ENCODE results near the gene FZD7. TPM values are rescaled to one million over a fixed set of nuclear protein-coding genes. Genes with fewer than 3 reads are reported as not detected.

The FZD7 gene
- total RNA-seq, 1 donor from 2014 or later: 25.3 TPM

DNA sequence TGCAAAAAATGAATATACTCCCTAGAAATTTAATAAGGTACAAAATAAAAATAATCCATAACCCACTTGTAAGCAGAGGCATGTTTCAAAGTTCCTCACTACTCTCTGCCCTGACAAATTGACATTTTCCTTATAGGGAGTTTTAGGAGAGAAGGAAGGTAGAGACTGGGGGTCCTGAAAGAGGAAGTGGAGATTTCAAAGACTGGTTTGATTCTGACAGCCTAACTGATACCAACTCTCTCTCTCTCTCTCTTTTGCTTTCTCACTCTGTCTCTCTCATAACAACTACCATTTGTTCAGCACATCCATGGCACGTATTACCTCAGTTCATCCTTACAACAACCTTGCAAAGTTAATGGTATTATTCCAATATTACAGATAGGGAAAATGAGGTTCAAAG lies 18.6 kb downstream of the FZD7 start:
- ATAC-seq (ENCODE audit: poor library complexity) (no peak), DNase-seq (no peak)
- intact Hi-C loops (cut with DNase I): loop anchor here (10.0 kb wide), 1 partner anchor 257 kb away; no protein-coding TSS in a partner anchor

DNA sequence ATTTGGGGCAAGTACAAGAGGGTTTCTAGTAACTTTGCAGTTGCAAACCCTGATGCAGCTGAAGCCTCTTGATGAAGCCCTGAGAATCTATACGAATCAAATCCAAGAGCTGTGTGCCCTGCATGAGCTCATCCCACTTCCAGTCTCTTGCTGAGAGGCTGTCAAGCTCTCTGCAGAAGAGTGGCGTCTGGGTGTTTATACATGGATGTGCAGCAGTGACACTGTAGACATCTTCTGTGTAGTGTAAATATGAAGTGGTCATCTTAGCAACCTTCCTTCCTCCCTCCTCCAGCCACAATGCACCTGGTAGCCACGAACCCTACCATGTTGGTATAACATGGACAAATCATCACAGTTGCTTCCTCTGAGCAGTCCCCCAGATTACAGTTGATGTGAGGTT lies 21.0 kb downstream of the FZD7 start:
- intact Hi-C loops (cut with DNase I): loop anchor here (10.0 kb wide), 1 partner anchor 260 kb away; no protein-coding TSS in a partner anchor

DNA sequence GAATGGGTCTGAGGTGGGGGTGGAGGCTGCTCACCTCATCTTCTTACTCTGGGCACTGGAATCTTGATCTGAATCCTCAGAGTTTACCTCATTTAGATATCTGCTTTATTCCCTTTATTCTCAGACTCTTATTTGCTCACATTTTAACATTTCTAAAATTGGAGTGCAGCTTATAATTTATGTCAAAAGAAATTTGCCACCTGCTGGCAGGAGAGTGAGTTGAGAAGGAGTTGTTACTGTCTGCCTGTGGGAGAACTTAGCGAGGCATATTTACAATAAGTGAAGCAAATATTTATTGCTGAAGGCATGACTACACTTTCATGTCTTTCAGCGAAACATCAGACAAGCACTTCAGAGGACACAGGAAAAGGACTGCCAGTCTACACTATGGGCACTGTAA lies 23.0 kb downstream of the FZD7 start:
- ATAC-seq (ENCODE audit: poor library complexity) (no peak), DNase-seq (no peak)
- intact Hi-C loops (cut with DNase I): loop anchor here (10.0 kb wide), 1 partner anchor 262 kb away; no protein-coding TSS in a partner anchor

More for the DNA sequence above, 21.0 kb downstream of the FZD7 start:
- DNase-seq (no peak), ATAC-seq (ENCODE audit: poor library complexity) (no peak)

DNA sequence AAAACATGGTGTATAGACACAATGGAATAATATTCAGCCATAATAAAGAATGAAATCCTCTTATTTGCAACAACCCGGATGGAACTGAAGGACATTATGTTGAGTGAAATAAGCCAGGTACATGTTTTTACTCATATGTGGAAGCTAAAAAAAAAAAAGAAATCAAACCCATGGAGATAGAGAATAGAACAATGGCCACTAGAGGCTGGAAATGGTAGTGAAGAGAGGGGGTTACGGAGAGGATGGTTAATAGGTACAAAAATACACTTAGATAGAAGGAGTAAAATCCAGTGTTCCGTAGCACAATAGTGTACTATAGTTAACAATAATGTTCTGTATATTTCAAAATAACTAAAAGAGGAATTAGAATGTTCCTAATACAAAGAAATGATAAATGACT lies 26.6 kb downstream of the FZD7 start:
- no peak for ATAC-seq (ENCODE audit: poor library complexity)
- intact Hi-C loops (cut with DNase I): no loop called here
- no peak for DNase-seq

DNA sequence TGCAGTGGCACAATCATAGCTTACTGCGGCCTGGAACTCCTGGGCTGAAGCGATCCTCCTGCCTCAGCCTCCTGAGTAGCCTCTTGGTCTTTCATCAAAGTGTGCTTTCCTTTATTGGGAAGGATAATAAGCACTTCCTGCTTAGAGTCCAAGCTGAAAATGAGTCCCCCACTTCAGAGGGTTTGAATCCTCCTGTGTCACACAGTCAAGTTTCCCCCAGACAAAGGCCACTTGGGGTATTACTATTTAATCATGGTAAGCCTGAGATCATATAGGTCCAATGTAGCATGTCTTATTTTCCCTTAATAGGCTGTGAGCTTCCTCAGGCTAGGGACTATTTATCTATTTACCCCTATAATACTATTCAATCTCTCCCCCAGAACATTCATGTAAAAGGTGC lies 28.0 kb downstream of the FZD7 start:
- intact Hi-C loops (cut with DNase I): no loop called here
- ATAC-seq (ENCODE audit: poor library complexity): no peak
- DNase-seq: no peak

DNA sequence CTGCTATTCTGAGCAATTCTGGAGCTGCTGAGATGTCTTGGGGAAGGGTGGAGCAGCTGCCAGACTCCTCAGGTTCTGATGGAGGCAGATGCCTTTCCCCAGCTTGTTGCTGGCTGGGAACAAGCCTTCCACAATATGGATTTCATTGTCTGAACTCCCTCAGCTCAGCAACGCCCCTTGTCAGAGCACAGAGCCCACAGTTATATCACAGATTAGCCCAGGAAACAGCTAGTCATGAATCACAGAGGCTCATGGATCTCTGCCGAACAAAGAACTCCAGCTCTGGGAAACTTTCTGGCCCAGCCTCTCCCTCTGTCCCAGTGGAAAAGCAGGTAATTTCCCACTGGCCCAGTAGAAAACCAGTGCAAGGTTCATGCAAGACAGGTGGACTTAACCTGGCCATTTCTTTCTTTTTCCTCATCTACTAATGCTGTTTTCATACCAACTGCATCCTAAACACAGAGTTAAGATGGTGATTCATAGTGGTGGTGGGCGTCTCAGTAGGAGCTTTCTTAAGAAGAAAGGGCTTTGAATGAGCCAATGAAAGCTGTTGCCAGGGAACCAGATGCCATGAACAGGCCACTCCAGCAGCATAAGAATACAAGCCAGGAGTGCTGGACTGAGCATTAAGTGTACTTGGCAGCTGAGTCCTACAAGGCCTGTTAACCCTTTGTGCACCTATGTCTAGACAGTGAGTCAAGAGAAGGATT lies 30.7 kb downstream of the FZD7 start:
- ATAC-seq (ENCODE audit: poor library complexity) (peak; percentile 88), DNase-seq (no peak)
- intact Hi-C loops (cut with DNase I): no loop called here

DNA sequence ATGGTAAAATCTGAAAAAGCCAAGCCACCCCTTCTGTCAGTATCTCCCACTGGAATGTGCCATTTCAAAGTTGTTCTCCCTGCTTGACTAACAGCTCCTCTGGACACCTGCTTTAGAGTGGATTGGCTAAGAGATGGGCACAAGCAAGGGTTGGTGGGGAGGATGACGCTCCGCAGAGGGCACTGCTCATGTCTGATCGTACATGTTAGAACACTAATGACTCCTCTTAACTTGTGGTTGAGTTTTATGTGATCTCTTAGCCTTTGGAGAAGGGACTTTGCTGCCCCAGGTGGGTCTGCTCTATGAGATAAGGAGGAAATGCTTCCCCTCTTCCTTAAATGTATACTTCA lies 31.2 kb downstream of the FZD7 start:
- intact Hi-C loops (cut with DNase I): no loop called here
- ATAC-seq (ENCODE audit: poor library complexity): peak; percentile 9
- DNase-seq: no peak

DNA sequence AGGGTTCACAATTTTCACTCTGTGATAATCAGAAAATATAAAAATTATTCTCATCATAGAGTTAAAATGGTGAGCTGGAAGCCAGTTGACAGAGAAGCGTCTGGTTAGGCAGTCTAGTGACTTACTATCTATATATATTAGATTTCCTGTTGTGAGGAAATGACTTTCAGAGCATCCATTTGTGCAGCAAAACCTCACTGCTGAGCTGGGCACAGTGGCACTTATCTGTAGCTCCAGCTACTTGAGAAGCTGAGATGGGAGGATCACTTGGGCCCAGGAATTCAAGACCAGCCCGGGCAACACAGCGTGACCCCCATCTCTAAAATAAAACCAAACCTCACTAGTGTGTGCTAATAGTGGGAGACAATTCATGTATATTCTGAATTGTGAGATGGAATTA lies 32.2 kb downstream of the FZD7 start:
- ATAC-seq (ENCODE audit: poor library complexity): no peak
- no peak for DNase-seq
- intact Hi-C loops (cut with DNase I): no loop called here

DNA sequence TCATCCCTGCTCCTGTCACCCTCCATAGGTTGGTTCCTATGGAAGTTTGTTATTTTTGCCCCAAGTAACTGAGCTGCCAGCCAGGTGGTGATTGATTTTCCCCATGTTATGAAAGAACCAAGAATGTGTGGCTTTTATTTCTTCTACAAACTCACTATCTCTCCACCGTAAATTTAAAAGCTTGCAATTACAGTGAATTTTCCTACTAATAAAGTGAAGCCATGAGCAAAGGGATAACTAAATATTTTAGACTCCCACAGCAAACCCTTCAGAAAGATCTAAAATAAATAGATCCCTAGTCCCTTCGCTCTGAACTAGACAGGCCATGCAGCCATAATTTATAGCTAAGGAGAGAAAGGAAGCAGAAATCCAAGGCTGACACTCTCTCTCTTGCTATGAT lies 33.2 kb downstream of the FZD7 start:
- intact Hi-C loops (cut with DNase I): no loop called here

DNA sequence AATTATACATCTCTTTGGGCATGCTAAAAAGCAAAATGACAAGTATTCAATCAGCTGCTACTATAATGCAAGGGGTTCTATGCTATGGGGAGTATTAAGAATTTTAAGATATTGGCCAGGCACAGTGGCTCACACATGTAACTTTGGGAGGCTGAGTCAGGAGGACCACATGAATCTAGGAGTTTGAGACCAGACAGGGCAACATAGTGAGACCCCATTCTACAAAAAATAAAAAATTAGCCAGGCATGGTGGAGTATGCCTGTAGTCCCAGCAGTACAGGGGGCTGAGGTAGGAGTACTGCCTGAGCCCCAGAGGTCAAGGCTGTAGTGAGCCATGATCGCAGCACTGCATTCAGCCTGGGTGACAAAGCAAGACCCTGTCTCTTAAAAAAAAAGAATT lies 33.9 kb downstream of the FZD7 start:
- intact Hi-C loops (cut with DNase I): no loop called here
- ATAC-seq (ENCODE audit: poor library complexity) (no peak), DNase-seq (no peak)

More for the DNA sequence above, 33.2 kb downstream of the FZD7 start:
- ATAC-seq (ENCODE audit: poor library complexity): no peak
- no peak for DNase-seq

DNA sequence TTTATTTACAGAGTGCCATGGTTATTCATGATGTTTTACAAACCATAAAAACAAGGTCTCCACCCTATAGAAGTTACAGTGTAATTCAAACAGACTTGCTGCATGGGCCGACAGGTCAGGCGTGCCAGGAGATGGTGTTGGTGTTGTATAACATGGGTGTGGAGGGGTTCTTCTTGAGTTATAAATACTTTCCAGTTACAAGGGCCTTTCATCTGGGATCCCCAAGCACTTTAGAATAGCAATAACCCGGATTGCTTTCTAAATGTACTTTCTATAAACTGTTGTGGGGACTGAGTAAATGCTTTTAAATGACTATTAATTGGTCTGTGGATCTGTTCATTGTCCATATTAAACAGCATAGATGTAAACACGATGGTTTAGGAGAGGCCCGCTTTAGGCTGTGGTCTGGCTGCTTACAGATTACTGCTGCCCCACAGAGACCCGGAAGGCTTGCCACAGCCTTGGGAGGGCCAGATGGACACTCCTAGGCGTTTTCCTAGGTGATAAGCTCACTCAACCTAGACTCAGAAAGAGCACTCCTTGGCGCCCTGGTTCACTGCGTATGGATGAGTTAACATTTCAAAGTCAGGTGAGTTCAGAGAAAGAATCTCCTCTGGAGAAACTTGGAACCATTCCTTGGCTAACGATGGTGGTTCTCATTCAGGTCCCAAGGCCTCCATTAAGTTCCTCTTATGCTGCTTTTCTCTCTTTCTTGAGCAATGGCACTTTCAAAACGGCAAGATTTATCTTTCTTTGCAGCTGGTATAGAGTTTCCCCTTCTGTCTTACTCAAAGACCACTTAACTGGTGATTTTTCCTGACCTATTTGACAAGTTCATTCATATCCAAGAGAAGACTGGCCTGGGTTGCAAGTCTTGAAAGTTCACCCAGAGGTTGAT lies 35.8 kb downstream of the FZD7 start:
- DNase-seq: no peak
- intact Hi-C loops (cut with DNase I): no loop called here
- no peak for ATAC-seq (ENCODE audit: poor library complexity)

DNA sequence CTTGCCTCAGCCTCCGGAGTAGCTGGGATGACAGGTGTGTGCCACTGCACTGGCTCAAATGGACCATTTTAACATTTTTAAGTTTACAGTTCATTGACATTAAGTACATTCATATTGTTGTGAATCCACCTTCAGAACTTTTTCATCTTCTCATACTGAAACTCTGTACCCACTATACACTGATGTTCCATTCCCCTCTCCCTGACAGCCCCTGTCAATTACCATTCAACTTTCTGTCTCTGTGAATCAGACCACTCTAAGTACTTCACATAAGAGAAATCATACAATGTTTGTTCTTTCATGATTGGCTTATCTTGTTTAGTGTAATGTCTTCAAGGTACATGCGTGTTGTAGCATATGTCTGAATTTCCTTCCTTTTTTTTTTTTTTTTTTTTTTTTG lies 37.5 kb downstream of the FZD7 start:
- intact Hi-C loops (cut with DNase I): no loop called here
- ATAC-seq (ENCODE audit: poor library complexity): no peak
- no peak for DNase-seq

DNA sequence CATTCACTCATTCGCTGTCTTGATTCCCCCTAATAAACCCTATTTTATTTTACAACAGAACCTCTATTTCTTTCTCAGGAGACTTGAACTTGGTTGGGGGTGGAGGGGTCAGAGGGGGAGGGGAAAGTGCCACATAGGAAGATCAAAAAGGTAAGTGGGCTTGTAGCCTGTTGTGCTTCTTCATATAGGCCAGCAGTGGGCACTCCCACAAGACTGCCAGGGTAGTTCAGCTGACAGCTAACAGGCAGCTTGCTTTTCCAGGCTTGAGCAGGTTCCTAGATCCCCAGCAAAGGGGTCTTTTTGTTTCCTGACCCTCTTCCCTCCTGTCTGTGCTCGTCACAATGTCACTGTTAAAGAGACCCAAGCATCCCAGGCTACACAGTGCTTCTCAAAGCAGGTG lies 38.6 kb downstream of the FZD7 start:
- ATAC-seq (ENCODE audit: poor library complexity) (no peak), DNase-seq (no peak)
- intact Hi-C loops (cut with DNase I): no loop called here

DNA sequence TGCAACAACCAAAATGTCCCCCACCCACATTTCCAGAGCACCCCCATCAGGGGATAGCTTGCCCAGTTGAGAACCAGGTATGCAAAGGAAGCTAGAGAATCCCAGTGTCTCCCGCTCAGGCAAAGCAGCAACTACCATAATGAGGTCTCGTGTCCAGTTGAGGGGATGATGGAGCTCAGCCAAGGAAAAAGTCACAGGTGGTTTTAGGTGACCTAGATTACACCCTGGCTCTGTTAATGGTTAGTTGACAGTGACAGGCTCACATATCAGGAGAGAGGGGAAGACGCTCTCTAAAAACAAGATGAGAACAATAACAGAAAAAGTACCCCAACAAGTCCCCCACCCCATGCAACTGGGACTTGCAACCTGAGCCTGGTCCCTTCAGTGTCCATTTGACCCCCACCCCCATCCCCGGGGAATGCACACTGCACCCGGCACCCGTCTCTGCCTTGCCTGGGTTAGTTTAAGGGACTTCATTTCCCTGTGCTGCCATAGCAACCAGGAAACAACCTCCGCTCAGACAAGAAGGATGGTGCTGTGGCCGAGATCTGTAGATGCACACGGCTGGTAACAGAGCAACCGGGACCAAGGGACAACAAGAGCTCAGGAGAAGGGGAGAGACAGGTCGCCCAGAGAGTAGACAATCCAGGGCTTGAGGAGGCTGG lies 39.2 kb downstream of the FZD7 start, which contains the start of gene KIAA2012:
Gene KIAA2012 (plus strand): TSS at position 519 of the 665 bp plus-strand sequence. CDS start 373 bp downstream, outside the sequence.
- no peak for DNase-seq
- ATAC-seq (ENCODE audit: poor library complexity): no peak
- intact Hi-C loops (cut with DNase I): no loop called here

DNA sequence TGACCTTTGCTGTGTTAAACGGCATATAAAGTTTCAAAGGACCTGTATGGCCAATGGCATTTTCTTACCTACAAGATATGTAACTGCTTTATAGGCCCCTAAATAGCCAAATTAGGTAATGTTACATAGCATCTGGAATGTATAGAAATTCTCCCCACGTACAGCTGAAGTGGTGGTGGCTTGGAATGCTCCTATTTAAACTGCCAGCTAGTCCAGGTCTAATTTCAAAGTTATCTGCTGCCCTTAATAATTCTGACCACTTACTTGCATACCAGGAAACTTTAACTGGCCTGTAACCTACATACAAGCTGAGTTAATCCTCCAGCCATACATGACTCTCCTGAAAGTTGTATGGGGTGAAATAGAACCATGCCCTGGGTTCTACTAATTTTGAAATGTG lies 40.7 kb downstream of the FZD7 start:
- DNase-seq (no peak), ATAC-seq (ENCODE audit: poor library complexity) (no peak)
- intact Hi-C loops (cut with DNase I): no loop called here

DNA sequence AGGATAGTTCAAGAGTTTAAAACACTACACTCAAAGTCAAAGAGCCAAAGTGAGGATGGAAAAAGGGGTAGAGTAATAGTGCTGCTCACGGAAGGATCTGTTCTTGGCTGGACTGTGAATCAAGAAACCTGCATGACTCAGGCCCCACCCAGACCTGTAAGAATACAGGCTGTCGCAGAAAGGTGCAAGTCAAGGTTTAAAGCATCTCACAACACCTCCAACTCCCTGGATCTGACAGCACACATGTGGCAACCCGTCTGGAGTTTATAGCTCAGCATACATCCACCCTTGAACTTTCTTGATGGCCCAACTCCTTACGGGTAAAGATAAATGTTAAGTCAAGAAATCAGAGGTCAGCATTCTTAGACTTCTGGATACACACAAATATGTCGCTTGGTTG lies 45.7 kb downstream of the FZD7 start:
- intact Hi-C loops (cut with DNase I): no loop called here
- no peak for DNase-seq
- ATAC-seq (ENCODE audit: poor library complexity): no peak

DNA sequence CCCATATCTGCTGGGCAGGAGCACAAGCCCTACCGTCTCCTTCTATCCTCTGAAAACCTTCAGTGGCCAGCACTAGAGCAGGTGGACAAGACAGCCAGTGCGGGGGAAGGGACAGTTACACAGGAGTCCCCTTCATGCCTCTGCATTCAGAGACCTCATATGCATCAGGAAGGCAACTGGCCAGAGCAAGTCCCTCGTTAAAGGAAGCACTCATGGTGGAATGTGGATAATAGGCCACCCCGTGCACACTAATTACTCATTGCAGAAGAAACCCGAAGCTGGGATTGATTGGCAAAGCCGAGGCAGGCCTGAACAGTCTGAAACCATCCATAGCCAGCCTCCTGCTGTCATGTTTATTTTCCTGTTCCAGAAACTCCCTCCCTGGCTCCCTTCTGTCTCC lies 50.6 kb downstream of the FZD7 start:
- intact Hi-C loops (cut with DNase I): no loop called here
- no peak for DNase-seq
- ATAC-seq (ENCODE audit: poor library complexity): peak; percentile 18
